ENCODE measurements around the gene PABPN1. TPM values are rescaled to one million over a fixed set of nuclear protein-coding genes. Genes with fewer than 3 reads are reported as not detected.

PABPN1 gene
- total and polyA plus RNA-seq, 4 experiments from 2014 or later, result 91.7 to 196 (median 159) TPM

DNA sequence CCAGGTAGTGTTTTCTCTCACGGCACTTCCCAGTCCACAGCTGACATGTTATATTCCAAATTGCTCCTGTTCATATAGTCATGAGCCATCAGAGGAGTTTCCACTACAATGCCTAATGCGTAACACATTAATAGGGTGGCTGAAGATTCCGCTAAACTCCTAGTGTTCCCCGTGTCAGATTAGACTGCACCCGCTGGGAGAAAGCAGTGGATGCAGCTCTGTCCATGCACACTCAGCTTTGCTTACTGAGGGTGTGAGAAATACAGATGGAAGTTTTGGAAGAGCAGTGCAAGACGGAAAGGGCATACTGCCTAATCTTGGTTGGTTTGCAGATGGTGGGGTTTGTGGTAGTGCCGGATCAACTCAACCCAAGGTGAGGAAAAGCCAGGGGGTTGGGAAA is 24.2 kb upstream of the PABPN1 start:
- Mint-ChIP-seq H3K4me3 (peak overlapping the region in 1 of 8 donors; percentile 43), H3K9me3 (peaks cover 0 to 1% (median 0%) of the 10 kb centered on the region in 8 donors), H3K4me1 (peaks cover 16 to 36% (median 27%) of the 10 kb centered on the region in 4 donors), H3K27me3 (no peaks in the 10 kb centered on the region), H3K27ac (peak overlapping the region in 1 of 7 donors; percentile 56), H3K36me3 (peaks cover 4 to 24% of the 10 kb centered on the region in 2 donors)
- no peaks in the 10 kb centered on the region for H3K9me3 ChIP-seq (ENCODE audit: control insufficient read depth in 1 of 2, low read length in 2 of 2)
- peaks cover 29% of the 10 kb centered on the region for H3K4me1 ChIP-seq (ENCODE audit: insufficient read depth, low read length)
- no peaks in the 10 kb centered on the region for H3K27me3 ChIP-seq (ENCODE audit: insufficient read depth, low read length)
- no peak overlapping the region for H3K4me3 ChIP-seq (ENCODE audit: low read length in 2 of 2)
- H3K27ac ChIP-seq (ENCODE audit: low read depth, low read length), result no peak overlapping the region
- DNase-seq, result no peak
- ChIA-PET CTCF (ENCODE audit: partially characterized antibody) (interaction anchor here (0.6 to 3.9 kb wide), 8 partner anchors 8 to 229 kb away, joined by 3 to 38 read pairs (median 4); partner anchors contain the start of gene HOMEZ), POLR2A (ENCODE audit: partially characterized antibody) (interaction anchor here (2.9 to 3.3 kb wide), 2 partner anchors 11 to 24 kb away, joined by 12 to 15 read pairs; partner anchors contain the start of genes HOMEZ and PABPN1)
- no peaks in the 10 kb centered on the region for H3K36me3 ChIP-seq (ENCODE audit: insufficient read depth, low read length)
- intact Hi-C loops (cut with micrococcal nuclease), result no loop called here

DNA sequence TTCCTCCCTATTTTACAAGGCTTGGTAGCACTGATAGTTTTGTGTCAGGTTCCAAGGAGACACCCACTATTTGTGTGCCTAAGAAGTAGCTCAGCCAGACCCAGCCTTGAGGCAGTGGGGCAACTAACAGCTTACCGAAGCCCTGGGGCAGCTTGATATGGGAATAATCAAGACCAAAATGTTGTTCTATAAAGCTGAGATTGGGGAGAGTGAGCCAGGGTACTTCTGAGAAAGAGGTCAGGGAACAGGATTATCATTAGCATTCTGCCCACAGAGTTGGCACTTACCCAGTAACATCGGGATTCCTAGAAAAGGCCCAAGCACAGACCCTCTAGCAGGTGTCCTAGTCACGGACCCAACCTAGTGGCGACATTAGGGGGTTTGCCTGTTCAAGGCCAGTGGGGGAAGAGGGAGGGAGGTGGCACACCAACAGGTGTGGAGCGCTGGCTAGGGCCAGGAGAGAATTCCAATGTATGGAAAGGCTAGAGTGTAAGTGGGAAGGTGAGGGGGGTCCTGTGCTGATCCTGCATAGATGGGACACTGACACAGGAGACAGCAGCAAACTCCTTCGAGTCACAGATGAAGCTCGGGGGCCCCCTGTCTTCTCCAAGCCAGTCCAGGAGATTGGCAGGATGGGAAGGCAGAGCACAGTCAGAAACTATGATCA is 23.5 kb upstream of the PABPN1 start:
- no peak overlapping the region for H3K4me3 ChIP-seq (ENCODE audit: low read length in 2 of 2)
- no peak overlapping the region for H3K4me3 Mint-ChIP-seq
- intact Hi-C loops (cut with micrococcal nuclease), result no loop called here
- H3K27ac Mint-ChIP-seq, result peak overlapping the region in 4 of 7 donors; percentile 15 to 56 (median 38)
- H3K4me1 Mint-ChIP-seq, result peaks cover 18 to 40% (median 29%) of the 10 kb centered on the region in 4 donors
- POLR2A ChIA-PET (ENCODE audit: partially characterized antibody), result interaction anchor here (2.9 to 6.2 kb wide), 2 partner anchors 11 to 24 kb away, joined by 12 to 100 read pairs; partner anchors contain the start of genes HOMEZ and PABPN1
- H3K27me3 Mint-ChIP-seq, result no peaks in the 10 kb centered on the region
- no peak overlapping the region for H3K27ac ChIP-seq (ENCODE audit: low read depth, low read length)
- CTCF ChIA-PET (ENCODE audit: partially characterized antibody), result interaction anchor here (1.0 to 6.7 kb wide), 8 partner anchors 8 to 230 kb away, joined by 3 to 65 read pairs (median 6); partner anchors contain the start of gene HOMEZ
- H3K36me3 ChIP-seq (ENCODE audit: insufficient read depth, low read length), result no peaks in the 10 kb centered on the region
- DNase-seq, result no peak
- peaks cover 29% of the 10 kb centered on the region for H3K4me1 ChIP-seq (ENCODE audit: insufficient read depth, low read length)
- H3K27me3 ChIP-seq (ENCODE audit: insufficient read depth, low read length), result no peaks in the 10 kb centered on the region
- H3K9me3 Mint-ChIP-seq, result peaks cover 0 to 3% (median 0%) of the 10 kb centered on the region in 8 donors
- peaks cover 4 to 27% of the 10 kb centered on the region in 2 donors for H3K36me3 Mint-ChIP-seq
- H3K9me3 ChIP-seq (ENCODE audit: control insufficient read depth in 1 of 2, low read length in 2 of 2), result no peaks in the 10 kb centered on the region

- POLR2A ChIA-PET (ENCODE audit: partially characterized antibody), result interaction anchor here (0.7 to 6.2 kb wide), 3 partner anchors 13 to 477 kb away, joined by 3 to 100 read pairs (median 12); partner anchors contain the start of genes HOMEZ and PABPN1
- Mint-ChIP-seq H3K36me3 (peaks cover 4 to 28% of the 10 kb centered on the region in 2 donors), H3K27ac (peak overlapping the region; percentile 58 to 99 (median 89)), H3K9me3 (peaks cover 0 to 3% (median 0%) of the 10 kb centered on the region in 8 donors), H3K4me1 (peaks cover 21 to 40% (median 32%) of the 10 kb centered on the region in 4 donors), H3K27me3 (no peaks in the 10 kb centered on the region), H3K4me3 (peak overlapping the region in 6 of 8 donors; percentile 25 to 68 (median 48))
- H3K9me3 ChIP-seq (ENCODE audit: control insufficient read depth in 1 of 2, low read length in 2 of 2), result no peaks in the 10 kb centered on the region
- no peak overlapping the region for H3K27ac ChIP-seq (ENCODE audit: low read depth, low read length)
- peaks cover 25% of the 10 kb centered on the region for H3K4me1 ChIP-seq (ENCODE audit: insufficient read depth, low read length)
- intact Hi-C loops (cut with micrococcal nuclease), result no loop called here
- no peaks in the 10 kb centered on the region for H3K27me3 ChIP-seq (ENCODE audit: insufficient read depth, low read length)
- H3K36me3 ChIP-seq (ENCODE audit: insufficient read depth, low read length), result no peaks in the 10 kb centered on the region
- CTCF ChIA-PET (ENCODE audit: partially characterized antibody), result interaction anchor here (2.0 to 7.3 kb wide), 4 partner anchors 10 to 36 kb away, joined by 5 to 93 read pairs (median 36); partner anchors contain the start of genes HOMEZ and PABPN1
- peak; percentile 22 to 54 (median 38) for DNase-seq
- no peak overlapping the region for H3K4me3 ChIP-seq (ENCODE audit: low read length in 2 of 2)
Measured at GRCh38 chr14:23299211-23299957, 21.9 kb upstream of the PABPN1 start.

DNA sequence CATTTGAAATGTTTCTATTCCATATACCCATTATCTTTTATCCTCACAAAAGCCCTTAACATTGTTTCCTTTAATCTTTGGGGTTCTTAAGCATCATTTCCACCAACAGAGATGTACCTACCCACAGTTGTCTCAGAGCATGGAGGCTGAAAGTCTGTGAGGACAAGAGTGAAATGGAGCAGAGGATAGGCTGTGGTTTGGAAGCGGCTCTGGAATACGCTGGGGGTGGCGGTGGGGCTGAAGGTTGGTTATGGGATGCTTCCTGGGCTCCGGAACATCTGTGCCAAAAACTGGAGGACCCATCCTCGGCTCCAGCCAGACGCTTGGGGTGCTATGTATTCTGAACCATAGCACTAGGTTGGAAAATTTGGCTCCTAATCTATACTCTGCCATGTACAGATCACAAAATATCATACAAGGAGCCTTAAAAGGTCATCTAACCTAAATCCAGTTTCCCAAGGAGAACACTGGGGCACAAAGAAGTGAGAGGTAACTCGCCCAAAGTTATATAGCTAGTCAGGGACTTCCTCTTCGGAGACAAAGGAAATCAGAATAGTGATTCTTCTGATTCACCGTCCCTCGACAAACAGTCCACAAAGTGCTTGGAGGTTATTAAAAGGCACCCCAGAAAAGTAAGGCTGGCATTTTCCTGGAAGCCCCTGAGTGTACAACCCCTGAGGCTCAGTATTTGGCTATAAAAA is 21.1 kb upstream of the PABPN1 start:
- H3K4me3 ChIP-seq (ENCODE audit: low read length in 2 of 2), result peak overlapping the region; percentile 59 to 86
- peaks cover 18 to 32% (median 28%) of the 10 kb centered on the region in 4 donors for H3K4me1 Mint-ChIP-seq
- peak overlapping the region; percentile 92 to 99 (median 96) for H3K27ac Mint-ChIP-seq
- ChIA-PET POLR2A (ENCODE audit: partially characterized antibody) (interaction anchor here (0.7 to 9.6 kb wide), 8 partner anchors 9 to 478 kb away, joined by 3 to 373 read pairs (median 18); partner anchors contain the start of genes ACIN1, C14orf119, CDH24 and HOMEZ), CTCF (ENCODE audit: partially characterized antibody) (interaction anchor here (0.9 to 7.3 kb wide), 11 partner anchors 10 to 260 kb away, joined by 3 to 93 read pairs (median 4); partner anchors contain the start of genes ACIN1, HOMEZ and PABPN1)
- H3K27ac ChIP-seq (ENCODE audit: low read depth, low read length), result peak overlapping the region; percentile 87
- no peak for DNase-seq
- peaks cover 2 to 4% of the 10 kb centered on the region in 2 donors for H3K27me3 Mint-ChIP-seq
- H3K4me3 Mint-ChIP-seq, result peak overlapping the region; percentile 87 to 100 (median 90)
- no peaks in the 10 kb centered on the region for H3K9me3 ChIP-seq (ENCODE audit: control insufficient read depth in 1 of 2, low read length in 2 of 2)
- no peaks in the 10 kb centered on the region for H3K36me3 ChIP-seq (ENCODE audit: insufficient read depth, low read length)
- H3K36me3 Mint-ChIP-seq, result peaks cover 4 to 26% of the 10 kb centered on the region in 2 donors
- H3K9me3 Mint-ChIP-seq, result peaks cover 0 to 2% (median 0%) of the 10 kb centered on the region in 8 donors
- no peaks in the 10 kb centered on the region for H3K27me3 ChIP-seq (ENCODE audit: insufficient read depth, low read length)
- H3K4me1 ChIP-seq (ENCODE audit: insufficient read depth, low read length), result peaks cover 18% of the 10 kb centered on the region
- intact Hi-C loops (cut with micrococcal nuclease), result loop anchor here (5.0 kb wide), 1 partner anchor 373 kb away; the partner anchor contains the start of gene PRMT5

- H3K9me3 Mint-ChIP-seq, result peaks cover 0 to 2% (median 0%) of the 10 kb centered on the region in 8 donors
- ChIA-PET POLR2A (ENCODE audit: partially characterized antibody) (interaction anchor here (0.7 to 9.6 kb wide), 12 partner anchors 10 to 294 kb away, joined by 3 to 373 read pairs (median 9); partner anchors contain the start of genes ACIN1, C14orf119, CDH24 and CEBPE), CTCF (ENCODE audit: partially characterized antibody) (interaction anchor here (0.9 to 7.3 kb wide), 11 partner anchors 11 to 259 kb away, joined by 3 to 93 read pairs (median 4); partner anchors contain the start of genes ACIN1, HOMEZ and PABPN1)
- peaks cover 2 to 4% of the 10 kb centered on the region in 2 donors for H3K27me3 Mint-ChIP-seq
- H3K36me3 Mint-ChIP-seq, result peaks cover 4 to 23% of the 10 kb centered on the region in 2 donors
- Histone ChIP-seq H3K36me3 (ENCODE audit: insufficient read depth, low read length) (no peaks in the 10 kb centered on the region), H3K27me3 (ENCODE audit: insufficient read depth, low read length) (no peaks in the 10 kb centered on the region), H3K4me1 (ENCODE audit: insufficient read depth, low read length) (peaks cover 14% of the 10 kb centered on the region), H3K27ac (ENCODE audit: low read depth, low read length) (peak overlapping the region; percentile 87), H3K9me3 (ENCODE audit: control insufficient read depth in 1 of 2, low read length in 2 of 2) (no peaks in the 10 kb centered on the region), H3K4me3 (ENCODE audit: low read length in 2 of 2) (peak overlapping the region; percentile 59 to 86)
- intact Hi-C loops (cut with micrococcal nuclease), result loop anchor here (1.0 to 5.0 kb wide), 7 partner anchors 14 to 373 kb away; partner anchors contain the start of genes ACIN1, C14orf119, HOMEZ and PABPN1
- peak in 1 of 5 donors; percentile 25 for DNase-seq
- H3K27ac Mint-ChIP-seq, result peak overlapping the region; percentile 92 to 99 (median 96)
- H3K4me3 Mint-ChIP-seq, result peak overlapping the region; percentile 87 to 100 (median 90)
- H3K4me1 Mint-ChIP-seq, result peaks cover 14 to 29% (median 24%) of the 10 kb centered on the region in 4 donors
Measured at GRCh38 chr14:23300687-23301223, 20.5 kb upstream of the PABPN1 start.

Data from CD4-positive, alpha-beta memory T cell (primary cell).